Thoracic aorta (tissue), 2 donors: ENCODE results near the gene TCFL5. TPM values are rescaled to one million over a fixed set of nuclear protein-coding genes. Genes with fewer than 3 reads are reported as not detected.

ENCODE experiments used
- ATAC-seq: fragments of 150-250 bp; one replicate; pipeline ENCODE4 v1.8.0; 2017; ENCODE audit warnings: low read depth; ENCODE audit not compliant: insufficient number of reproducible peaks, low FRiP score
- DNase-seq: peaks from one replicate; pipeline ENCODE4 v3.0.0-alpha.2; 2020; ENCODE audit warnings: low spot score
- H3K27ac ChIP-seq, 2 donors: fragments of 200-600 bp; sonication (generic); 1 replicate in 1 of 2; 2 replicates in 1 of 2; pipeline ENCODE4 v1.5.1; 2016; ENCODE audit warnings: mild to moderate bottlenecking in 2 of 2, moderate library complexity in 2 of 2
- H3K27me3 ChIP-seq: fragments of 200-600 bp; sonication (generic); replicated peaks from 2 replicates; pipeline ENCODE4 v1.6.0; 2016; ENCODE audit warnings: mild to moderate bottlenecking; ENCODE audit not compliant: insufficient read depth
- H3K36me3 ChIP-seq: fragments of 200-600 bp; sonication (generic); one replicate; pipeline ENCODE4 v1.5.1; 2016
- H3K4me1 ChIP-seq, 2 donors: fragments of 200-600 bp; sonication (generic); 1 replicate in 1 of 2; 2 replicates in 1 of 2; pipeline versions ENCODE4 v1.5.1 to v1.6.0; 2016; ENCODE audit warnings: low read depth in 2 of 2, mild to moderate bottlenecking in 1 of 2; ENCODE audit not compliant: control insufficient read depth in 1 of 2
- H3K4me3 ChIP-seq: fragments of 200-600 bp; sonication (generic); 2 replicates; pipeline ENCODE4 v1.5.1; 2016; ENCODE audit warnings: mild to moderate bottlenecking
- H3K9me3 ChIP-seq: fragments of 200-600 bp; sonication (generic); 2 replicates; pipeline ENCODE4 v1.5.1; 2016
- total RNA-seq, 2 donors: library from RNA; depleted of rRNA; stranded (reverse); fragments of >200 nt; gene quantifications; one replicate each; pipeline versions ENCODE4 v1.1.0 to v1.2.3, GENCODE V29; 2016
- TF ChIP-seq, protein P1 (sequence below): fragments of 200-600 bp; sonication (generic); IDR thresholded peaks from one replicate; pipeline ENCODE4 v1.5.1; 2019; ENCODE audit warnings: antibody characterized with exemption

Gene TCFL5
- total RNA-seq, 2 donors from 2014 or later = 3.8 to 6.2 TPM

DNA sequence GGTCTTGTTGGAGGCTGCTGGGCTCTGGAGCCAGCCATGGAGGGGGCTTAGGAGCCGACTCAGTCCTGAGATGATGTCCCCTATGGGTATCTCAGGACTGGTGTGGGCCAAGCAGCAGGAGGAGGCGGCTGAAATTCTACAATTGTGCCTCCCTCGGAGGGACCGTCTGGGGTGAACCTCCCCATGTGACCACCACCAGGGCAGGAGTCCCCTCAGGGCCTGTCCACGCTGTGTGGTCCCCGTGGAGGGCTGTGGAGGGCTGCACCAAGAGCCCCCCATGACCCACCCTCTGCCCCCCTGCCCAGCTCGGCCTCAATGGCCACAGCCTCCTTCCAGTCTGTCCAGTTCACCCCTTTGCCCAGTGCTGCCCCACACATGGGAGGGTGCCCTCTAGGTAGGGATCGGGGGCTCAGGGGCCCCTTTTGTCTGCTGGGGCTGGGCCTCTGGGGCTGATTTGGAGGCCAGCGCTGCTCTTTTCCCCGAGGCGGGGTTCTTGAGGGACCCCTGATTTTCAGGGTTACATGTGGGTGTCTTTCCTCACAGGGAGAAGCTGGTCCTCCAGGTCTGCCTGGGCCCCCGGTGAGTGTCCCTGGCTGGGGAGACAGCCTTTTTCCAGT is 43.5 kb downstream of the TCFL5 start:
- Histone ChIP-seq H3K9me3 (no peaks in the 10 kb centered on the region), H3K27me3 (no peaks in the 10 kb centered on the region), H3K4me1 (peaks cover 24 to 45% of the 10 kb centered on the region in 2 donors), H3K36me3 (no peaks in the 10 kb centered on the region), H3K27ac (no peak overlapping the region), H3K4me3 (no peak overlapping the region)
- TF ChIP-seq, protein P1, sequence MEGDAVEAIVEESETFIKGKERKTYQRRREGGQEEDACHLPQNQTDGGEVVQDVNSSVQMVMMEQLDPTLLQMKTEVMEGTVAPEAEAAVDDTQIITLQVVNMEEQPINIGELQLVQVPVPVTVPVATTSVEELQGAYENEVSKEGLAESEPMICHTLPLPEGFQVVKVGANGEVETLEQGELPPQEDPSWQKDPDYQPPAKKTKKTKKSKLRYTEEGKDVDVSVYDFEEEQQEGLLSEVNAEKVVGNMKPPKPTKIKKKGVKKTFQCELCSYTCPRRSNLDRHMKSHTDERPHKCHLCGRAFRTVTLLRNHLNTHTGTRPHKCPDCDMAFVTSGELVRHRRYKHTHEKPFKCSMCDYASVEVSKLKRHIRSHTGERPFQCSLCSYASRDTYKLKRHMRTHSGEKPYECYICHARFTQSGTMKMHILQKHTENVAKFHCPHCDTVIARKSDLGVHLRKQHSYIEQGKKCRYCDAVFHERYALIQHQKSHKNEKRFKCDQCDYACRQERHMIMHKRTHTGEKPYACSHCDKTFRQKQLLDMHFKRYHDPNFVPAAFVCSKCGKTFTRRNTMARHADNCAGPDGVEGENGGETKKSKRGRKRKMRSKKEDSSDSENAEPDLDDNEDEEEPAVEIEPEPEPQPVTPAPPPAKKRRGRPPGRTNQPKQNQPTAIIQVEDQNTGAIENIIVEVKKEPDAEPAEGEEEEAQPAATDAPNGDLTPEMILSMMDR = no peak
- ATAC-seq (no peak), DNase-seq (no peak)

- peaks cover 8% of the 10 kb centered on the region for H3K36me3 ChIP-seq
- DNase-seq (no peak), ATAC-seq (no peak)
- H3K9me3 ChIP-seq = no peaks in the 10 kb centered on the region
- no peaks in the 10 kb centered on the region for H3K27me3 ChIP-seq
- H3K27ac ChIP-seq = no peak within 1 kb of the TSS
- TF ChIP-seq, protein P1 = no peak
- H3K4me3 ChIP-seq = peak within 1 kb of the TSS; percentile 57
- H3K4me1 ChIP-seq = peaks cover 24 to 45% of the 10 kb centered on the region in 2 donors
These were observed 44.4 kb downstream of the TCFL5 start, which contains the start of gene COL9A3 for GRCh38 chr20:62816884-62817873. Gene COL9A3, plus strand, starts transcription at chr20:62817050. Its CDS starts 15 bp downstream, at chr20:62817065.

DNA sequence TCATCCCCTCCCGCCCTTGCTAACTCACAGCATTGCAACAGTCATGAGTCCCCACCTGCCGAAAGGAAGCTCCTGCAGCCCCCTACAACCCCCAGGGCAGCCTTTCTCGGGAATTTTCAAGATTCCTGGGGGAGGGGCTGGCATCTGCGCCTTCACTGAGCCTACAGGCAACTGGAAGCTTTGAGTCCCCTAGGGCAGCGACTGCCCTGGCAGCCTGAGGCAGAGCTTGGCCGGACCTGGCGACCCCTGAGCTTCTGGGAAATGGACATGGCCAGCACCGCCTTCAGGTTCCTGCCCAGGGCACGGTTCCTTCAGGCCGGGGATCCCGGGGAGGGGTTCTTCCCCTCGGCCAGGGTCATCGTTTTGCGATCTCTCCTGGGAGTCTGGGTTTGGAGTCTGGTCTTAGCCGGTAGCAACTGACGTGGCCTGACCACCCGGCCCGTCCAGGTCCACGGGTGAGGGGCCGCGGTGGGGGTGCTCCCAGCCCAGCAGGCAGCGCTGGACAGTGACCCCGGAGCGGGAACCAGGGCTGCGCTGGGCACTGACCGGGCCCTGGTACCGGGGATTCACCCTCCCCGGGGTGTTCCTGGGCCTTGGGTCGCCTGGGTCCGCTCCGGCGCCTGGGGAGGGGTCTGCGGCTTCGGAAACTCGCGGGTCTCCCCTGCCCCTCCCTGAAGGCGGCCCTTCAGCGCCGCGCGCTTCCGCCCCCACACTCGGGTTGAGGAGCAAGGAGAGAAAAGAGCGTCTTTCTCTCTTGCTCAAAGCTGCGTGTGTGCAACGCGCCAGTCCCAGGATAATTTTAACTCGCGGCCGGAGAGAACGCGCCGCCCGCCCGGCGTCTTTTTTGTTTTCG is 45.4 kb downstream of the TCFL5 start:
- TF ChIP-seq, protein P1 = no peak
- Histone ChIP-seq H3K36me3 (peaks cover 16% of the 10 kb centered on the region), H3K4me3 (peak overlapping the region; percentile 57), H3K27ac (no peak overlapping the region), H3K4me1 (peaks cover 24 to 45% of the 10 kb centered on the region in 2 donors), H3K27me3 (no peaks in the 10 kb centered on the region), H3K9me3 (no peaks in the 10 kb centered on the region)
- ATAC-seq (no peak), DNase-seq (no peak)

- Histone ChIP-seq H3K4me1 (peaks cover 24 to 45% of the 10 kb centered on the region in 2 donors), H3K4me3 (no peak overlapping the region), H3K27ac (no peak overlapping the region), H3K27me3 (no peaks in the 10 kb centered on the region), H3K36me3 (peaks cover 23% of the 10 kb centered on the region), H3K9me3 (no peaks in the 10 kb centered on the region)
- ATAC-seq (no peak), DNase-seq (no peak)
- TF ChIP-seq, protein P1 = no peak
These were observed 46.3 kb downstream of the TCFL5 start for GRCh38 chr20:62815066-62815991.
